Endodermal cell (in vitro differentiated cells): ENCODE measurements around the gene POLR2M. TPM values are rescaled to one million over a fixed set of nuclear protein-coding genes. Genes with fewer than 3 reads are reported as not detected.

ENCODE experiments used
- DNase-seq: peaks from one replicate; pipeline ENCODE4 v3.0.0-alpha.2; 2017
- H3K27ac ChIP-seq: 2 replicates; pipeline ENCODE4 v1.5.1; 2013; ENCODE audit warnings: mild to moderate bottlenecking, low read depth, low read length, moderate library complexity
- H3K27me3 ChIP-seq: 2 replicates; pipeline ENCODE4 v1.6.1; 2013; ENCODE audit warnings: mild to moderate bottlenecking, low read length, moderate library complexity; ENCODE audit not compliant: insufficient read depth, control insufficient read depth, poor library complexity, severe bottlenecking
- H3K36me3 ChIP-seq: 2 replicates; pipeline ENCODE4 v1.7.0; 2013; ENCODE audit warnings: mild to moderate bottlenecking, low read length, moderate library complexity; ENCODE audit not compliant: control insufficient read depth, insufficient read depth
- H3K4me1 ChIP-seq: one replicate; pipeline ENCODE4 v1.7.0; 2013; ENCODE audit warnings: low read length; ENCODE audit not compliant: control insufficient read depth, insufficient read depth
- H3K4me3 ChIP-seq: 2 replicates; pipeline ENCODE4 v1.5.1; 2013; ENCODE audit warnings: mild to moderate bottlenecking, low read length, moderate library complexity
- H3K9ac ChIP-seq: 2 replicates; pipeline ENCODE4 v1.6.1; 2013; ENCODE audit warnings: mild to moderate bottlenecking, low read length, moderate library complexity; ENCODE audit not compliant: poor library complexity, severe bottlenecking; ENCODE audit errors: extremely low read depth
- H3K9me3 ChIP-seq: 2 replicates; pipeline ENCODE4 v1.6.1; 2013; ENCODE audit warnings: mild to moderate bottlenecking, low read length, moderate library complexity; ENCODE audit not compliant: control insufficient read depth
- H3K27ac Mint-ChIP-seq: 2 replicates; pipeline ENCODE4 v1.8.0; 2020; ENCODE audit warnings: mixed read lengths
- H3K27me3 Mint-ChIP-seq: 2 replicates; pipeline ENCODE4 v1.8.0; 2021; ENCODE audit warnings: mild to moderate bottlenecking, mixed read lengths; ENCODE audit not compliant: insufficient read depth
- H3K36me3 Mint-ChIP-seq: 2 replicates; pipeline ENCODE4 v1.8.0; 2020; ENCODE audit warnings: low read depth, mixed read lengths
- H3K4me1 Mint-ChIP-seq: 2 replicates; pipeline ENCODE4 v1.8.0; 2020; ENCODE audit warnings: mixed read lengths
- H3K4me3 Mint-ChIP-seq: 2 replicates; pipeline ENCODE4 v1.8.0; 2020; ENCODE audit warnings: mild to moderate bottlenecking, moderate library complexity, mixed read lengths
- H3K9me3 Mint-ChIP-seq: 2 replicates; pipeline ENCODE4 v1.8.0; 2020; ENCODE audit warnings: mild to moderate bottlenecking, mixed read lengths
- WGBS, 2 experiments: methylation state at CpG; one replicate each; pipeline versions ENCODE4 v1.1.5 to v1.1.7; 2013; ENCODE audit warnings: missing lambda C conversion rate in 2 of 2, mixed read lengths in 1 of 2; ENCODE audit not compliant: insufficient coverage in 1 of 2, insufficient read length in 1 of 2; 5-methylcytosine and 5-hydroxymethylcytosine counted together
- total RNA-seq, 2 donors: library from RNA; stranded (reverse); fragmentation: NEBNext Ultra II Directional in 1 of 2; extraction: Animal tissue kit (Norgen Biotek cat#: 25700) in 1 of 2; gene quantifications; 2 replicates in 1 of 2; 3 replicates in 1 of 2; pipeline ENCODE4 v1.2.1, GENCODE V29; 2021
- TF ChIP-seq, protein P1 (sequence below): fragments of 200-600 bp; sonication (generic); conservative IDR thresholded peaks from 2 replicates; pipeline ENCODE4 v1.5.0; 2021; ENCODE audit warnings: antibody characterized with exemption, mild to moderate bottlenecking

The POLR2M gene
- total RNA-seq, 2 donors from 2014 or later = 58.2 to 62.6 TPM

DNA sequence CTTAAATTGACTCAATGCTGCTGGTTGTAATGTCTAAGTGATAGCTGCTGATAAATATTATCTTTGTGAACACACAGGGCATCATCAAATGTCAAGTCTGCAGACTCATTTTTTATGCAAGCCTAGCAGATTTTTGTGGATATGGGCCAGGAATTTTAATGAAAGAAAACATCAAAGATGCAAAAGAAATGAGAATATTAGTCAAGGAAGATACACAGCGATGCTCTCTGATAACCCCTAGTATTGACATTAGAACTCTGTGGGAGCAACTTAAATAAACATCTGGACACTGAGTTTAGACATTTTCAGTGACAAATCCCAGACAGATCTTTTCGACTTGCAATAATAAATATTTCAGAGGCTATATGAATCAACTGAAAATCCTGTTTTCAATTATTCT is 28.3 kb downstream of the POLR2M start:
- TF ChIP-seq, protein P1, sequence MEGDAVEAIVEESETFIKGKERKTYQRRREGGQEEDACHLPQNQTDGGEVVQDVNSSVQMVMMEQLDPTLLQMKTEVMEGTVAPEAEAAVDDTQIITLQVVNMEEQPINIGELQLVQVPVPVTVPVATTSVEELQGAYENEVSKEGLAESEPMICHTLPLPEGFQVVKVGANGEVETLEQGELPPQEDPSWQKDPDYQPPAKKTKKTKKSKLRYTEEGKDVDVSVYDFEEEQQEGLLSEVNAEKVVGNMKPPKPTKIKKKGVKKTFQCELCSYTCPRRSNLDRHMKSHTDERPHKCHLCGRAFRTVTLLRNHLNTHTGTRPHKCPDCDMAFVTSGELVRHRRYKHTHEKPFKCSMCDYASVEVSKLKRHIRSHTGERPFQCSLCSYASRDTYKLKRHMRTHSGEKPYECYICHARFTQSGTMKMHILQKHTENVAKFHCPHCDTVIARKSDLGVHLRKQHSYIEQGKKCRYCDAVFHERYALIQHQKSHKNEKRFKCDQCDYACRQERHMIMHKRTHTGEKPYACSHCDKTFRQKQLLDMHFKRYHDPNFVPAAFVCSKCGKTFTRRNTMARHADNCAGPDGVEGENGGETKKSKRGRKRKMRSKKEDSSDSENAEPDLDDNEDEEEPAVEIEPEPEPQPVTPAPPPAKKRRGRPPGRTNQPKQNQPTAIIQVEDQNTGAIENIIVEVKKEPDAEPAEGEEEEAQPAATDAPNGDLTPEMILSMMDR = no peak
- H3K9me3 Mint-ChIP-seq = peaks cover 4% of the 10 kb centered on the region
- peaks cover 4% of the 10 kb centered on the region for H3K4me1 Mint-ChIP-seq
- H3K4me3 ChIP-seq = no peak overlapping the region
- peaks cover 6% of the 10 kb centered on the region for H3K9me3 ChIP-seq
- no peaks in the 10 kb centered on the region for H3K27me3 ChIP-seq
- H3K27ac Mint-ChIP-seq = no peak overlapping the region
- no peak overlapping the region for H3K4me3 Mint-ChIP-seq
- H3K36me3 ChIP-seq = no peaks in the 10 kb centered on the region
- H3K27me3 Mint-ChIP-seq = no peaks in the 10 kb centered on the region
- H3K36me3 Mint-ChIP-seq = no peaks in the 10 kb centered on the region
- H3K27ac ChIP-seq = no peak overlapping the region
- H3K4me1 ChIP-seq = no peaks in the 10 kb centered on the region
- H3K9ac ChIP-seq = no peak overlapping the region
- WGBS, 2 experiments = 80 to 100% methylated on average over 1 to 2 of the region's 2 CpGs
- no peak for DNase-seq

DNA sequence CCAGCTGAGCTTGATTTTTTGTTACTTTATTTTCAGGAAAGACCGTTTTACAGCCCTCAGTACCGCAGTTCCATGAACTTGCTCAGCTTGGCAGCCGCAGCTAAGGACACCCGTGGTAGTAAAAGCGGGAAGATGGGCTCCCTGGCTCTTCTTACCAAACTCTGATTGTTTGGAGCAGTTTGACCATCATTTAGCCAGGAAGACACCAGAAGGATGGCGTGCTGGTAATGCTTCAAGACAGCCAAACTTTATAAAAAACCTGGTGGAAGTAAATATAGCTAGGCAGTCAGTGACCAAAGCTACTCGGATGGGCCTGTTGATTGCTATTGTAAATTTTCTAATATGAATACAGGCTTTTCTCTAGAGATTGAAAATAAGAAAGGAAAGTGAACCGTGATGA is 28.9 kb downstream of the POLR2M start:
- Mint-ChIP-seq H3K27ac (no peak overlapping the region), H3K4me1 (peaks cover 4% of the 10 kb centered on the region), H3K4me3 (no peak overlapping the region), H3K9me3 (peaks cover 4% of the 10 kb centered on the region), H3K27me3 (no peaks in the 10 kb centered on the region), H3K36me3 (no peaks in the 10 kb centered on the region)
- WGBS, 2 experiments = 91 to 97% methylated on average over 8 of the region's 8 CpGs
- Histone ChIP-seq H3K36me3 (no peaks in the 10 kb centered on the region), H3K4me1 (no peaks in the 10 kb centered on the region), H3K9me3 (peaks cover 6% of the 10 kb centered on the region), H3K27ac (no peak overlapping the region), H3K4me3 (no peak overlapping the region), H3K27me3 (no peaks in the 10 kb centered on the region), H3K9ac (no peak overlapping the region)
- TF ChIP-seq, protein P1 = no peak
- DNase-seq = no peak

GRCh38 chr15:57735891-57736290 is 29.4 kb downstream of the POLR2M start:
- Histone ChIP-seq H3K27ac (no peak overlapping the region), H3K36me3 (no peaks in the 10 kb centered on the region), H3K4me1 (no peaks in the 10 kb centered on the region), H3K4me3 (no peak overlapping the region), H3K9me3 (peaks cover 6% of the 10 kb centered on the region), H3K27me3 (no peaks in the 10 kb centered on the region), H3K9ac (no peak overlapping the region)
- Mint-ChIP-seq H3K9me3 (peaks cover 4% of the 10 kb centered on the region), H3K27ac (no peak overlapping the region), H3K27me3 (no peaks in the 10 kb centered on the region), H3K4me1 (peaks cover 4% of the 10 kb centered on the region), H3K4me3 (no peak overlapping the region), H3K36me3 (no peaks in the 10 kb centered on the region)
- TF ChIP-seq, protein P1 = no peak
- WGBS, 2 experiments = 88 to 89% methylated on average over 4 of the region's 4 CpGs
- no peak for DNase-seq
